ENCODE measurements around the gene TRANK1.

DNA sequence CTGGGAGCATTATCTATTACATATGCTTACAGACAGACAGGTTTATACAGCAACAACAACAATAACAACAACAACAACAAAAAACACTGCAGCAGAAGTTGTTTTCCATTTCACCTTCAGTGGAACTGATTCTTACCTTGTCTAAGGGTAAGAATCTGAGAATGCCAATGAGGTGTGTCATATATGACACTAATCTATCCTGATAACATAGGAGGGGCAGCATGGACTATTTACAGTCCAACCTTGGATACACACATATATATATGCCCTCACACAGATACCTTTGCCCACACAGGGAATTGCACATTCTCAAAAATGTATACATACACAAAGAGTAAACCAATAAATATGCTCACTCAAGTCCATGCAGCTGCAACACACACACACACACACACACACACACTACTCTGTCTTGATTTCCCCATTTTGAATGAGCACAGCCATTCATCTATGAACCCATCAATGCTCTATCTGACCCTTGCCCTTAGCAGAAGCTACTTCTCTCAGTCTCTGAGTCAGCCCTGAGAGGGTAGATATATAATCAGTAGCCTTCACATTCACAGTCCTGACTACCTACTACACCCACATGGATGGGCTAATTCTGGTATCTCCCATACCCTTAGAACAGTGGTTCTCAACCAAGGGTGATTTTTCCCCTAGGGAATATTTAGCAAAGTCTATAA, 9.7 kb upstream of the TRANK1 start:
- TF ChIP-seq, protein P1, sequence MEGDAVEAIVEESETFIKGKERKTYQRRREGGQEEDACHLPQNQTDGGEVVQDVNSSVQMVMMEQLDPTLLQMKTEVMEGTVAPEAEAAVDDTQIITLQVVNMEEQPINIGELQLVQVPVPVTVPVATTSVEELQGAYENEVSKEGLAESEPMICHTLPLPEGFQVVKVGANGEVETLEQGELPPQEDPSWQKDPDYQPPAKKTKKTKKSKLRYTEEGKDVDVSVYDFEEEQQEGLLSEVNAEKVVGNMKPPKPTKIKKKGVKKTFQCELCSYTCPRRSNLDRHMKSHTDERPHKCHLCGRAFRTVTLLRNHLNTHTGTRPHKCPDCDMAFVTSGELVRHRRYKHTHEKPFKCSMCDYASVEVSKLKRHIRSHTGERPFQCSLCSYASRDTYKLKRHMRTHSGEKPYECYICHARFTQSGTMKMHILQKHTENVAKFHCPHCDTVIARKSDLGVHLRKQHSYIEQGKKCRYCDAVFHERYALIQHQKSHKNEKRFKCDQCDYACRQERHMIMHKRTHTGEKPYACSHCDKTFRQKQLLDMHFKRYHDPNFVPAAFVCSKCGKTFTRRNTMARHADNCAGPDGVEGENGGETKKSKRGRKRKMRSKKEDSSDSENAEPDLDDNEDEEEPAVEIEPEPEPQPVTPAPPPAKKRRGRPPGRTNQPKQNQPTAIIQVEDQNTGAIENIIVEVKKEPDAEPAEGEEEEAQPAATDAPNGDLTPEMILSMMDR (IDR thresholded peaks at IDR 0.05 in 4 of 5, conservative IDR thresholded peaks at IDR 0.05 in 1 of 5), result no peak
- no peak for TF ChIP-seq POLR2A (IDR thresholded peaks at IDR 0.05)
